NCI-H446 (cell line): Measurements from ENCODE around the gene SERPINB7.

Experiments used
- DNase-seq, 2 experiments: peaks; one replicate each; lab custom pipeline; 2025; lab: John Stamatoyannopoulos, UW

SERPINB7 gene

DNA sequence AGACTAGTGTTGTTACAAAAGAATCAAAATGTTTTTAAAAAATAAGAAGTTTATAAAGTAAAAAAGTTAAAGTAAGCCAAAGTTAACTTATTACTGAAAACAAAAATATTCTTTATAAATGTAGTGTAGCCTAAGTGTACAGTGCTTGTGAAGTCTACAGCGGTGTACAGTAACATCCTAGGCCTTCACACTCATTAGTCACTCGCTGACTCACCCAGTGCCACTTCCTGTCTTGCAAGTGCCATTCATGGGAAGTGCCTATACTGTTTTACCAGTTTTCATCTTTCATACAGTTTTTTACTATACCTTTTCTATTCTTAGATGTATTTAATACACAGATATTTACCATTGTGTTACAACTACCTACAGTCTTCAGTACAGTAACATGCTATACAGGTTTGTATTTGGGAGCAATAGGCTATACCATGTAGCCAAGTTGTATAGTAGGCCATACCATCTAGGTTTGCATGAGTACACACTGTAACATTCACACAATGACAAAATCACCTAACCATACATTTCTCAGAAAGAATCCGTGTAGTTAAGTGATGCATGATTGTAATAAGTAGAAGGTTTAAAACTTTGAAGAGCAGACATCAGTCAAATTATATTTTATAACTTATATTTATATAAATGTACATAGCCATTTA is 13.4 kb downstream of the SERPINB7 start:
- DNase-seq, result no peak

DNA sequence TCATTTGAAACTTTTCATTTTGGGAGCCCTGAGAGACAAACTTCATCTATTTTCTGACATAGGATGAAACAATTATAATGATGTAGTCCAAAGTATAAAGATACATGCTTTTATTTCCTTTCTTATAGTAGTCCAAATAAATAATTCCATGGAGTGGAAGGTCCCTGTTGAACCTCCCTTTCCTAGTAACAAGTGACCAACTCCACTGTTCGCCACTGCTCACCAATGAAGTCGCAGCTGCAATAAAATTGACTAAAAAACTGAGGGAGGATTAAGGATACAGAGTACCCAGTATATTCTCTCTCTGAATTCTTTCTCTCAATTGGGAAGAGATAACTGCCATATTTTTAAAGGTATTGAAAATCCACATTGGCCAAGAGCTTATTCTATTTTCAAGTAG is 14.1 kb downstream of the SERPINB7 start:
- DNase-seq, result no peak

DNA sequence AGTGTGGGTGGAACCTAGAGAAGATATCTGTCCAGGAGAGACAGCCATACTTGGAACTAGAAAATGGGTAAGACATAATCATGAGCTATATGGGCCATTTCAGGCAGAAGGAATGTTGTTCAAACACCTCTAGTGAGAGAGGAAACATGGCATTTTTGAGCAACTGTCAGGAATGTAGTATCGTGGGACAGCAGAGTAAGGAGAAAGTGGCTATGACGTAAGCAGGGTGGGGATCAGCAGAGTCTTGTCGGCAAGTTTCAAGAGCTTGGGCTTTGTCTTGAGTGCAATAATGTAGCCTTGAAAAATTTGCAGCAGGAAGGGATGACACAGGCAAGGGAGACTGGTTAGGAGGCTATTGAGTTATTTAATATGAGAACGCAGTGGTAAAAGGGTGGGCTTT is 20.4 kb downstream of the SERPINB7 start:
- no peak for DNase-seq

DNA sequence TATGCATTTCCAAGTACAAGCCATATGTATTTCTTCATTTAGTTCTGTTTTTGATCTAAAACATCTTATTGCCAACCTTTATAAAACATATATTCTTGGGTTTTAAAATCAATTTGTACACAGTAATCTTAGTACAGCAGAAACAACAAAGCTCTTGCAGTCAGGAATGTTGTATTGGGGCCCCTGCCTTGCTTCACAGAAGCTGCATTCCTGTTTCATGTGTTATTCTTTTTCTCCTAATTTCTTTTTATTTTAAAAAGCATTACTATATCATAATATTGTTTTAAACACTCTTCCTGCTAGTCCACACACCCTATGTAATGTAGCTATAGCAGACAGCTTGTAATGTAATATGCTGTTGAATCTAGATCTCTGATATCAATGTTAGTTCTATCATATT is 24.0 kb downstream of the SERPINB7 start:
- no peak for DNase-seq

DNA sequence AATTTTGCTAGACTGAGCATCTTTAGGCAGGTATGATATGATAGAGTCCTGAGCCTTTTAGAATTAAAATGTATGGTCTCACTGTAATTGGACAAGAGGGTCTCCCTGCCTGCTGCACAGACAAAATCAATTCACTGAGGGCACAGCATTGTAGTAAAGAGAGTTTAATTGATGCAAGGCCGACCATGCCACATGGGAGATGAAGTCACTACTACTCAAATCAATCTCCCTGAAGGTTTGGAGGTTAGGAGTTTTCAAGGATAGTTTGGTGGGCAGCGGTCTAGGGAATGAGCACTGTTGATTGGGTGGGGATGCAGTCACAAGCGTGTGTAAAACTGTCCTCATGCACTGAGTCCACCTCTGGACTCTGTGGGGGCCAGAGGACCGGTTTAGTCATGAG is 26.1 kb downstream of the SERPINB7 start:
- no peak for DNase-seq

DNA sequence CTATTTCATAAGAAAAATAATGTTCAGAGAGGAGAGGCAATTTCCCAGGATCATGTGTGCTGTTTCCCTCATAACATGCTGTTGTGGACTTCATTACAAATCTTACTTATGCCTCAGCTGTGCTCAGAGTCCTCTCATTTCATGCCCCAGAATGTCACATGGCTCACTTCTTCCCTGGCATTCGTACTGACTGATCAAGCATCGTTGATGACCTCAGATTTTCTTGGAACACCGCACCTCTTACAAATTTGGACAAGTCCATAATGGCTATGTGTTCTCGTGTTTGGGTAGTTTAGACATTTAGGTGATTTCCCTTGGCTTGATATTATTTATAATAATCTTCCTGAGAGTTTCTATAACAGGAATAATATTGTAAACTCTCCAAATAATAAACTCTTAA is 32.9 kb downstream of the SERPINB7 start:
- no peak for DNase-seq

DNA sequence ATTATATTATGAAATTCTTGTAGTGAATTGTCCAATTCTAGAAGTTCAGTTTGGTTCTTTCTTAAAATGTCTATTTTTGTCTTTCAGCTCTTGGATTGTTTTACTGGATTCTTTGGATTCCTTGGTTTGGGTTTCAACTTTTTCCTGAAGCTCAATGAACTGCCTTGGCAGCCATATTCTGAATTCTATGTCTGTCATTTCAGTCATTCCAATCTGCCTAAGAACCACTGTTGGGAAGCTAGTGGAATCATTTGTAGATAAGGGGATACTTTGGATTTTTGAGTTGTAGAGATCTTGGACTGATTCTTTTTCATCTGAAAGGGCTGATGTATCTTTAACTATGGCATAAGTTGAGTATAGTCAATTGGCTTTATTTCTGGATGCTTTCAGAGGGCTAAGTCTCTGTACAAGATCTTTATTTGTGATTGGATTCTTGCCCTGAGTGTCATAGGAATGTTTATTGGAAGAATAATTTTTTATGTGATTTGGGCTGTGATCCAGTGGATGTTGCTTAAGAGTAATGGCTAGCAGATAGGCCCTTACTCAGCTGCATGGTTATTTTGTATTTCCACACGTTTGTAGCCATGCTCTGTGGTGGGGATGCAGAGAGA is 42.3 kb downstream of the SERPINB7 start:
- DNase-seq, result no peak

DNA sequence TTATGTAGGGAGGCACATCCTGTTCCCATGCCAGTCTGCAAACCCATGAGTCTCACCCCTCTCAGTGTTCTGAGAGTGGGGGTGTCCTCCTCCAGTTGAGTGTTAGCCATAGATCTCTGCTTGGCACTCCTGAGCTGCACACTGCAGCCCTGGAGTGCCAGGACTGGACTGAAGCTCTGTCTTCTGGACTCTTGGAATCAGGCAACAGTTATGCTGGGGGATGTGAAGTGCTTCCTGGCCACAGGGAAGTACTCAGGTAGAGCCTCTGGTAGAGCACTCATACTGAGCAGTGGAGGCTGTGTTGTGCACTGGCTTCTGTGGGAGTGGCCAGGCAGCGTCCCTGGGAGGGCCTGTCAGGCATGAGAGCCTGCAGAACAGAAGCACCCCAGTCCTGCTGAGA is 43.0 kb downstream of the SERPINB7 start:
- DNase-seq, result no peak

DNA sequence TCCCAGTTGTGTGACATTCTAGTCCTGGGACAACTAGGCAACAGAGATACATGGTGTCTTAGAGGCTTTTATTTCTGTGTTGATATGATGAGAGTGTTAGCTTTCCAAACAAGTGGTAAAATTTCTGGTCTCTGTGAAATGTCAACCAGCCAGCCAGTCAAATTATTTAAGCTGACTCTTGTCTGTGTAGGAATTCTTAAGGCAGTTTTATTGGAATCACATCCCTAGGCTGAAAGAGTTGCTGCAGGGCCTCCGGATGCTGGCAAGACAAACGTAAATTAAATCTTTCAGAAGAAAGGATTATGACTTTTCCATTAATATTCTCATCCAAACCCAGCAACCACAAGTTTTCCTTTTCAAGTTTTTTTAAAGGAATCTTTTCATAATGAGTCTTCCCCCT is 44.6 kb downstream of the SERPINB7 start:
- DNase-seq, result no peak

DNA sequence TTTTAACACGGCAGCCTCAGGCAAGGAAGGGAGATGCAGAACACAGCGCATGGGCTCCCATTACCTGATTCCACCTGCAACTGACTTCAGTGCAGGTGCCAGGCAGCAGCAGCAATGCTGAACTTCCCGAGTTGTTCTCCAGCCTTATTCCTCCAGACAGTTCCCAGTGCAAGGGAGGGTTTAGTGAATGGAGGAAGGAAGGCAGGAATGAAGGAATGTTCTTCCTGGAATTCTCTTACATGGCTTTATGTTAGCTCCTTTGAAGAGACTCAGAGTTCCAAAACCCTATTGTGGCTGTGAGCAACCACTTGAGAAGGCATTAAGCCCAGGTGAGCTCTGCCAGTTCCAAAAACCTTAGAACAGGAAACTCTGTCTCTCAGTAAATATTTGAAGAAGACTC is 45.5 kb downstream of the SERPINB7 start:
- DNase-seq, result no peak

DNA sequence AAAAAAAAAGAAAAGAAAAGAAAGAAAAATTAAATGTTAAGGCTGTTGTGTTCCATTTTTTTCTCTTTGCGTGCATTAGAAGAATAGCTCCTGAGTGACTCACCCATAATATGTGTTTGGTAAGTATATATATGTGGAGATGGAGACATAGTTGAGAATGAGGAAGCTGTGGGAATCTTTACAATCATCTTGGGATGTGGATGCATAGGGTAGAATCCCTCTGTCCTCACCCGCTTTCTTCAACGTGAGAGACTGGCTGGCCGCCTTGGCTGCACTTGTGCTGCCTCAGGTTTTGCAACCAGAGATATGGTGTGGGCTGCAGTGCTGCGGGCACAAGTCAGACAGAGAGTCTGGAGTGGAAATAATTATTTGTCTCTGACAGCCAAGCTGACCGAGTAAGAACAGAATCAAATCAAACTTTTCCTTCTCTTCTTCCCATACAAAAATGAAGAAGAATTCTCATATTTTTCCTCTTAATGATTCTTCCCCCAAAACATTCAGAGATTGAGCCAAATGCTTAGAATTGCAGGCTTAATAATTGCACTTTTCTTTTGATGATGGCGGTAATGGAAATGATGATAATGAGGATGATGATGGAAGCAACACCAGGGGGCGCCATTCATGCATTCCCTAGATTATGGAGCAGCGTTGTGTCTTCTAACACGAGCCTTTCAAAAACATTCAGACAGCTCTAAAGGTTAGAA is 48.5 kb downstream of the SERPINB7 start:
- DNase-seq, result no peak

DNA sequence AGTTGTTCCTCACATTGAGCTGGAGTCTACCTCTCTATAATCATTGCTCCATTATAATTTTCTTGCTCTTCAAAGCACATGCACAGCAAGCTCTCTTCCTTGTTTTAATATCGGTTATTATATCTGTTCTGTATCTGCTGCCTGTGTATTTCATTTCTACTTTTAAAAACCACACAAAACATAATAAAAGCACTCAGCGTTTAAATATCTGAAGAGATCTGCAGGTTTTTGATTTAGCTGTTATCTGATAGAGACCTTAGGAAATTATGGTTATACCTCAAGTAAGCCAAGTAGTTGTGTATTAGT is 49.0 kb downstream of the SERPINB7 start:
- DNase-seq, result no peak

DNA sequence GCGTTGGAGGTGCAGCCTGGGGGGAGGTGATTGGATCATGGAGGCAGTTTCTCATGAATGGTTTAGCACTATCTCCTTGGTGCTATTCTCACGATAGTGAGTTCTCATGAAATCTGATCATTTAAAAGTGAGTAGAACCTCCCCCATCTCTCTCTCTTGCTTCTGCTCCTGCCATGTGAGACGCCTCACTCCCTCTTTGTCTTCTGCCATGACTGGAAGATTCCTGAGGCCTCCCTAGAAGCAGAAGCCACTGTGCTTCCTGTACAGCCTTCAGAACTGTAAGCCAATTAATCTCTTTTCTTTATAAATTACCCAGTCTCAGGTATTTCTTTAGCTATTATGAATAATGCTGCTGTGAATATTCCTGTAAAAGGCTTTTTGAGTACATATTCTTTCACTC is 52.9 kb downstream of the SERPINB7 start:
- no peak for DNase-seq

DNA sequence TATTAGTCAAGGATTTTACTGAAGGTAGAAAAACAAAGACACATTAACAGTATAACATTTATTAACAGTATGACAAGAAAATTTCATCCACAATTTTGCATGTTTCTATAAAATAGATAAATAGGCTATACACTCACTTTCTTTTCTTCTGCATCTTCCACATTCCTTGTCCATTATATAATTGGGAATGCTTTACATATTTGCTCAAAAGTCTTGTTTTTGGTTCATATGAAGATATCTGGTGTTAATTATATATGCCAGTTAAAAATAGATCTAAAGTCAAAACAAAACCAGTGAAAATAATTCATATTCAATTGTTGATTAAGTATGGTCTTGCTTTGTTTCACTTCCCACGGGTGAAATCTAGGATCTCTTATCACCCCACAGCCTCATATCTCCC is 53.4 kb downstream of the SERPINB7 start:
- DNase-seq, result no peak

DNA sequence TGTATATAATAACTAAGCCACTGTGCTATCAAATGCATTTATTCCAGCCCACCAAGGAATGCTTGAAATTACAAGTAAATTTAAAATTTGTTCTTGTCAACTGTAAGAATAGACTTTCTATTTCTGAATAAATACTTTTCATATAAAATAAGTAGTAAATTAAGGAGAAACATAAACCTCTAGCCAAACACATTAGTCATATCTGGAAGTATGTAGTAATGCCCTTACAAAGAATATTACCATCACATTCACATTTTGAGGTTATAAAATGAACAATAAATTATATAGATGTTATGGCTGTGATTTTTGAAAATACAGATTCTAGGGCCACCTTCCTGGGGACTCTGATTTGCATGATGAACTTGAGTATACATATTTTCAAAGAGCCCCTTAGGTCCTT is 54.7 kb downstream of the SERPINB7 start:
- DNase-seq, result no peak

DNA sequence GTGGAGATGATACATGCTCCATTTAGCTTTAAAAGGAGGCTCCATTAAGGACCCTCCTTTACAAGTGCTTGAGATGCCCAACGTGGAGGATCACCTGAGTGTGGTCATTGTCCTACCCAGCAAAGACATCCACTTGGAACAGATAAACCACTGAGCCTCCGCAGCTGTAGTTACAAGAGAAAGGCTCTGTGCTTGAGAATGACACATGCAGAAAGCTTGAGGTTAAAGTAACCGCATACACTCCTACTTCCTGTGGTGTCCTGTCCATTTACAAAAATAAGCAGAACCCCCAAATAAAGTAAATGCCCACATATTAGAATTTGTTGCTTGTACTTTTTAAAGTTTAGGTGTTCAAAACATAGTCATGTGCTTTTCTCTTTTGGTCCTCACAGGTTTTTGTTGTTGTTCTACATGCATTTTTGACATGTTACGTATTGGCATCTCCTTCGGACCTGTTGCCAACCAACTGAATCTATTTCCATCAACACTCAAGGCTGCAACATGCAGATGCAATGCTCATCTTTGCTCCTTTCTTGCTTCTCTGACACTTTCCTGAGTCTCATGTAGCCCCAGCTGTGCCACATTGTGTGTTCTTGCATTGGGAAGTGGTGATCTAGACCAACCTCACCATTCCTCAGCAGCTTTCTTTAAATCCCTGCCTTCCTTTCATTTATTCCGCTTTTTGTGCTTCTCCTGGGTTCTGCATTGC is 56.0 kb downstream of the SERPINB7 start:
- no peak for DNase-seq

DNA sequence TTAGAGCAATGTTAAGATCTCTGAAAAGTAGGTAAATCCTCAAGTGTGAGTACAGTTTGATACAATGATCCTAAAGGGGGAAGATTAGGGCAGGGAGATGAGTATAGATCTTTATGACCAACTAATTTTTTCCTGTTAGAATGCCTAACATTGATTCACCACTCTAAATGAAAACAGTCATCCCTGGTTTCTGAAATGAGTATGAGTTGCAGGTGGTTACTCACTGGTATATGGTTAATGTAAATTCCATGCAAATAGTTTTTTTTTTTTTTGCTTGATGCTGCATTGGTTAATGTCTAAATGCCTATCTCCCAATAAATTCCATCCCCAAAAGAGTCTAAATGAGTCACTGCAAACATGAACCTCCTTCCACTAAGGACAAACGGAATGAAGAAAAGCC is 57.3 kb downstream of the SERPINB7 start:
- no peak for DNase-seq

DNA sequence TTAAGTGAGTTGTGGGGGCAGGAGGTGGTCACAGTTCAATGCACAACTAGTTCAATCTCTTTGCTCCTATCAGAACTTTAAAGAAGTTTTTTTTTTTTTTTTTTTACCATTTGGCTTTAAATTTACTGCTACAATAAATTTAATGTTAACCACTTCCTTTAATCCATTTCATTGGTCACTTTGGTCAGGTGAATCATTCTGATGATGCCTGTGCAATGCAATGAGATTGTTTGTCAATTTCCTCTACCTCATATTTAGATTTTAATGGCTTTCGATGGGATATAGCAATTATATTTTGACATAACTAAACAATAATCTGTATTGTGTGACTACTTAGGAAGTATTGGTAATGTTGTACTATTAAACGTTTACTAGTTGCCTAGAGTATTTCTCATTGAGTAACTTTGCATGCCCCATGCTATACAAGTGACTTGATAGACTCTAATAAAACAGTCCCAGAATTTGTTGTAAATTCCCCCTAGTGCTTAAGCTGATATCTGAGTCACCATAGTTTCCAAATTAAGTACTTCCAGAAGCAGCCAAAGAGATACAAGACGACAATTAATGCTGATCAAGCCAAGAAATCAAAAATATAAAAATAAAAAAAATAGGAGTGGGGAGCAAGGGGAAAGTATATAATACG is 59.4 kb downstream of the SERPINB7 start:
- DNase-seq, result no peak

DNA sequence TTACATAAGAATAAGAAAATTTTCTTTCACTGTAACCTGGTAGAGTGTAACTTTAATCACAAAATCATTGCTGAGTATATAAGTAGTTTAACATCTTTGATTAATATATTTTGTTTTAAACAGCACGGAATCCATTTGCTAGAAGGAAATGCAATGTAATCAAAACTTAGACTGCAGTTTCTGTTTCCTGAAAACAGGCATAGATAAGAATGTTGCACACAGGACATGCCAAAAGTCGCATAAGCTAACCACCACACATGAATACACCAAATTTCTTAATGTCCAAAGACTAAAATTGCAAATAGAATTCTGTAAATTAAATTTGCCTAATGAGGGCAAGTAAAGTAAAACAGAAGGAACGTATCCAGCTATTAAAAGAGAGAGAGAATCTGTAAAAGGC is 61.2 kb downstream of the SERPINB7 start:
- DNase-seq, result no peak

DNA sequence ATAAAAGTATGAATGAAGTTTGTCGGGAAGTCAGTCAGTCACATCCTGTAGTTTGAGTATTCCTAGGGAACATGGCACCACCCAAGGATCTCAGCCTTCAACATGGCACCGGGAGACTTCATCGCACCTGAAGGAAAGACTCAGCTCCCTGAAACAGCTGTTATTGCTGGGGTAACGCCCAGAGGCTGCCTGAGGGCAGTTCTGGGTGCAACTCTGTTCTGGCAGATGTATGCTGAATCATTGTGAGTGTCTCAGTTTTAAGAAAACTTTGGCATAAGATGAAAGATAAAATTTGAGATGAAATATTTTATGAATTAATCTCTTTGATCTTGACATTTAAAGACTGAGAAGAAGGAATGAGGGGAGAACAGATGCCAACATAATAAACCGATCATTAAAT is 62.4 kb downstream of the SERPINB7 start:
- no peak for DNase-seq

DNA sequence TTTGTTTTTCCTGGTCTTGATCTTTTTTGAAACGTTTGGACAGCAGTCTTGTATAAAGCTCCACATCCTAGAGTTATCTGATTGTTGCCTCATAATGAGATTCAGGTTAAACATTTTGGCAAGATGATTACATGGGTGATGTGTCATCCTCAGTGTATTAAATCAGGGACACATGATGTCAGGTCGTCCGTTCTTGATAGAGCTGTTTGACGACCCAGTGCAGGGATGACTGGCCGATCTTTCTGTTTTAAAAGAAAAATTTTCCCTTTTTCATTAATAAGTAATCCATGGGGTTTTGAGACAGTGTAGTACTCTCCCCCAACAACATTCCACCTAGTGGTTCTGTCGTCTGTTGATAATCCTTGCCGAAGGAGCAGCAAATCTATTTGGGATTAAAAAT is 67.8 kb downstream of the SERPINB7 start:
- no peak for DNase-seq

DNA sequence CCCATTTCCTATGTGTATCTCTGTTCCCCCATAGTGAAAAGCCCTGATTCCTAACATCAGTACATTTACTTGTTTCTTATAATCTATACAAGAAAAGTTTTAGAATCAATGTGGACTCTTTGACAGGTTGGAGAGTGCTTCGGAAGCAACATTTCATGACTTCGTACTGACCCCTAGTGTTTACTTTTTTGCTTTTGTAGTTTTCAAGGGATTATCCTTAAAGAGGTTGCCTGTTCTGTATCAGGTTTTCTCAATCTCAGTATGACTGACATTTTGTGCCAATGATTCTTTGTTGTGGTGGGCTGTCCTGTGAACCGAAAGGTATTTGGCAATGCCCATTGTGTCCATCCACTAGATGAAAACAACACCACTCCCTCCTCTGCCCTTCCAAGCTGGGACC is 69.0 kb downstream of the SERPINB7 start:
- DNase-seq, result peak in 1 of 2 experiments; percentile 3

DNA sequence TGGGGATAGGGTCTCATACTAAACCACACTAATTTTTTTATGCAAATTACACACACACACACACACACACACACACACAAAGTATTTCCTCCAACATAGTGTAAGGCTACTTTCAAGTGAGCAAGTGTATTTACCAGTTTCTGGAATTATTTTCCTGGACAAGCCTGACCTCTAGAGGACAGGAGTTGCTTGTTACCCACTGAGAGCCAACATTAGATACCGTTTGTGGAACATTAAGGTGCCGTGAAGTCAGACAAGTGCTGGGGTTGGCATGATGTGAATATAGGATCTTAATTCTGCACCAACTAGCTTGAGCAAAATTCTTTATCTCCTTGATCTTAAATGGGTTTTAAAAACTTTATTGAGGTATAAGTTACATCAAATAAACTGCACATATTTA is 72.9 kb downstream of the SERPINB7 start:
- DNase-seq, result peak in 1 of 2 experiments; percentile 40
